ENCODE measurements around the gene MRPS15. TPM values are rescaled to one million over a fixed set of nuclear protein-coding genes. Genes with fewer than 3 reads are reported as not detected.
"Not testable (repeated sequence)": the region's sequence is repeated elsewhere in the genome, so short reads cannot be mapped to it uniquely, and the experiment has no call there.

The MRPS15 gene
- polyA plus RNA-seq, 10 donors, result 55.5 to 61.9 (median 58.8) TPM

GRCh38 chr1:36486439-36487335 is 22.5 kb upstream of the MRPS15 start:
- peak in 1 of 3 donors; percentile 27 for DNase-seq

- no peak for DNase-seq
Observed at GRCh38 chr1:36486093-36486438, 21.9 kb upstream of the MRPS15 start.

- no peak for DNase-seq
Observed at GRCh38 chr1:36484099-36484498, 19.9 kb upstream of the MRPS15 start.

GRCh38 chr1:36482724-36483388 is 18.7 kb upstream of the MRPS15 start, which contains the start of gene CSF3R:
TSS of gene CSF3R (minus strand) at chr1:36482913. CDS start at chr1:36479496, 3,417 bp downstream.
- DNase-seq, result no peak

GRCh38 chr1:36481771-36482723 is 17.9 kb upstream of the MRPS15 start:
- DNase-seq, result peak in 1 of 3 donors; percentile 28

- DNase-seq, result no peak
Observed at GRCh38 chr1:36481091-36481490, 16.9 kb upstream of the MRPS15 start.

- no peak for DNase-seq
Observed at GRCh38 chr1:36480161-36480560, 16.0 kb upstream of the MRPS15 start.

GRCh38 chr1:36479505-36480051 is 15.4 kb upstream of the MRPS15 start:
- DNase-seq, result no peak

- DNase-seq, result not testable (repeated sequence)
Observed at GRCh38 chr1:36477615-36478014, 13.4 kb upstream of the MRPS15 start.

- no peak for DNase-seq
Observed at GRCh38 chr1:36476945-36477344, 12.8 kb upstream of the MRPS15 start.

GRCh38 chr1:36475910-36476604 is 11.9 kb upstream of the MRPS15 start:
- no peak for DNase-seq

- no peak for DNase-seq
Observed at GRCh38 chr1:36475341-36475740, 11.2 kb upstream of the MRPS15 start.

GRCh38 chr1:36472656-36473055 is 8.5 kb upstream of the MRPS15 start:
- DNase-seq, result no peak

GRCh38 chr1:36471830-36472641 is 7.9 kb upstream of the MRPS15 start:
- DNase-seq, result peak in 1 of 3 donors; percentile 34

GRCh38 chr1:36469163-36469562 is 5.0 kb upstream of the MRPS15 start:
- DNase-seq, result no peak

GRCh38 chr1:36467700-36468455 is 3.7 kb upstream of the MRPS15 start:
- no peak for DNase-seq

- no peak for DNase-seq
Observed at GRCh38 chr1:36467027-36467410, 2.8 kb upstream of the MRPS15 start.

GRCh38 chr1:36466370-36467026 is 2.3 kb upstream of the MRPS15 start:
- no peak for DNase-seq

Measured in muscle of back (tissue), 11 donors.